ENCODE measurements around the gene GUCA1A.

Gene GUCA1A

GRCh38 chr6:42173101-42173500, at the start of gene GUCA1A:
TSS of gene GUCA1A (plus strand) at chr6:42173364. CDS start at chr6:42173614, 250 bp downstream.
- Mint-ChIP-seq H3K4me1 (ENCODE audit: low read depth) (no peaks in the 10 kb centered on the region), H3K9me3 (ENCODE audit: low read depth) (no peaks in the 10 kb centered on the region), H3K27ac (no peak within 1 kb of the TSS), H3K36me3 (no peaks in the 10 kb centered on the region), H3K4me3 (no peak within 1 kb of the TSS), H3K27me3 (no peaks in the 10 kb centered on the region)

GRCh38 chr6:42123379-42124103, 49.6 kb upstream of the GUCA1A start:
- H3K27ac Mint-ChIP-seq, result no peak overlapping the region
- H3K27me3 Mint-ChIP-seq, result no peaks in the 10 kb centered on the region
- no peaks in the 10 kb centered on the region for H3K4me1 Mint-ChIP-seq (ENCODE audit: low read depth)
- H3K4me3 Mint-ChIP-seq, result no peak overlapping the region
- no peaks in the 10 kb centered on the region for H3K9me3 Mint-ChIP-seq (ENCODE audit: low read depth)
- no peaks in the 10 kb centered on the region for H3K36me3 Mint-ChIP-seq

- no peak overlapping the region for H3K27ac Mint-ChIP-seq
Observed at GRCh38 chr6:42124223-42124836, 48.8 kb upstream of the GUCA1A start.

GRCh38 chr6:42125231-42125630, 47.9 kb upstream of the GUCA1A start:
- Mint-ChIP-seq H3K27me3 (no peaks in the 10 kb centered on the region), H3K9me3 (ENCODE audit: low read depth) (no peaks in the 10 kb centered on the region), H3K4me1 (ENCODE audit: low read depth) (no peaks in the 10 kb centered on the region), H3K27ac (no peak overlapping the region), H3K36me3 (no peaks in the 10 kb centered on the region), H3K4me3 (no peak overlapping the region)

More at GRCh38 chr6:42124223-42124836, 48.8 kb upstream of the GUCA1A start:
- no peaks in the 10 kb centered on the region for H3K27me3 Mint-ChIP-seq
- no peak overlapping the region for H3K4me3 Mint-ChIP-seq
- no peaks in the 10 kb centered on the region for H3K4me1 Mint-ChIP-seq (ENCODE audit: low read depth)
- no peaks in the 10 kb centered on the region for H3K9me3 Mint-ChIP-seq (ENCODE audit: low read depth)
- no peaks in the 10 kb centered on the region for H3K36me3 Mint-ChIP-seq

- H3K4me3 Mint-ChIP-seq, result no peak overlapping the region
- H3K4me1 Mint-ChIP-seq (ENCODE audit: low read depth), result no peaks in the 10 kb centered on the region
- no peaks in the 10 kb centered on the region for H3K36me3 Mint-ChIP-seq
- H3K27ac Mint-ChIP-seq, result no peak overlapping the region
- H3K27me3 Mint-ChIP-seq, result no peaks in the 10 kb centered on the region
- H3K9me3 Mint-ChIP-seq (ENCODE audit: low read depth), result no peaks in the 10 kb centered on the region
Observed at GRCh38 chr6:42125663-42126062, 47.5 kb upstream of the GUCA1A start.

GRCh38 chr6:42128460-42129359, 44.5 kb upstream of the GUCA1A start:
- no peaks in the 10 kb centered on the region for H3K4me1 Mint-ChIP-seq (ENCODE audit: low read depth)
- no peaks in the 10 kb centered on the region for H3K9me3 Mint-ChIP-seq (ENCODE audit: low read depth)
- no peak overlapping the region for H3K27ac Mint-ChIP-seq
- no peaks in the 10 kb centered on the region for H3K36me3 Mint-ChIP-seq
- H3K4me3 Mint-ChIP-seq, result no peak overlapping the region
- no peaks in the 10 kb centered on the region for H3K27me3 Mint-ChIP-seq

- Mint-ChIP-seq H3K36me3 (no peaks in the 10 kb centered on the region), H3K27me3 (no peaks in the 10 kb centered on the region), H3K4me1 (ENCODE audit: low read depth) (no peaks in the 10 kb centered on the region), H3K9me3 (ENCODE audit: low read depth) (no peaks in the 10 kb centered on the region), H3K27ac (no peak overlapping the region), H3K4me3 (no peak overlapping the region)
Observed at GRCh38 chr6:42129360-42129676, 43.8 kb upstream of the GUCA1A start.

GRCh38 chr6:42131531-42131930, 41.6 kb upstream of the GUCA1A start:
- Mint-ChIP-seq H3K4me3 (no peak overlapping the region), H3K36me3 (no peaks in the 10 kb centered on the region), H3K27me3 (no peaks in the 10 kb centered on the region), H3K27ac (no peak overlapping the region), H3K4me1 (ENCODE audit: low read depth) (peaks cover 2% of the 10 kb centered on the region), H3K9me3 (ENCODE audit: low read depth) (no peaks in the 10 kb centered on the region)

- Mint-ChIP-seq H3K27me3 (no peaks in the 10 kb centered on the region), H3K9me3 (ENCODE audit: low read depth) (no peaks in the 10 kb centered on the region), H3K4me3 (no peak overlapping the region), H3K27ac (no peak overlapping the region), H3K4me1 (ENCODE audit: low read depth) (peaks cover 9% of the 10 kb centered on the region), H3K36me3 (no peaks in the 10 kb centered on the region)
Observed at GRCh38 chr6:42133926-42134325, 39.2 kb upstream of the GUCA1A start.

GRCh38 chr6:42135161-42135560, 38.0 kb upstream of the GUCA1A start:
- Mint-ChIP-seq H3K9me3 (ENCODE audit: low read depth) (no peaks in the 10 kb centered on the region), H3K4me1 (ENCODE audit: low read depth) (peaks cover 9% of the 10 kb centered on the region), H3K4me3 (no peak overlapping the region), H3K36me3 (no peaks in the 10 kb centered on the region), H3K27me3 (no peaks in the 10 kb centered on the region), H3K27ac (no peak overlapping the region)

- H3K36me3 Mint-ChIP-seq, result no peaks in the 10 kb centered on the region
- no peak overlapping the region for H3K27ac Mint-ChIP-seq
- peaks cover 9% of the 10 kb centered on the region for H3K4me1 Mint-ChIP-seq (ENCODE audit: low read depth)
- H3K4me3 Mint-ChIP-seq, result no peak overlapping the region
- peaks cover 4% of the 10 kb centered on the region for H3K27me3 Mint-ChIP-seq
- H3K9me3 Mint-ChIP-seq (ENCODE audit: low read depth), result no peaks in the 10 kb centered on the region
Observed at GRCh38 chr6:42135722-42136121, 37.4 kb upstream of the GUCA1A start.

GRCh38 chr6:42136508-42137193, 36.5 kb upstream of the GUCA1A start:
- Mint-ChIP-seq H3K9me3 (ENCODE audit: low read depth) (no peaks in the 10 kb centered on the region), H3K27me3 (peaks cover 8% of the 10 kb centered on the region), H3K27ac (no peak overlapping the region), H3K4me3 (no peak overlapping the region), H3K36me3 (no peaks in the 10 kb centered on the region), H3K4me1 (ENCODE audit: low read depth) (peaks cover 9% of the 10 kb centered on the region)

GRCh38 chr6:42137194-42137753, 35.9 kb upstream of the GUCA1A start:
- Mint-ChIP-seq H3K4me1 (ENCODE audit: low read depth) (peaks cover 9% of the 10 kb centered on the region), H3K9me3 (ENCODE audit: low read depth) (no peaks in the 10 kb centered on the region), H3K27ac (no peak overlapping the region), H3K4me3 (no peak overlapping the region), H3K36me3 (no peaks in the 10 kb centered on the region), H3K27me3 (peaks cover 8% of the 10 kb centered on the region)

- Mint-ChIP-seq H3K36me3 (no peaks in the 10 kb centered on the region), H3K9me3 (ENCODE audit: low read depth) (no peaks in the 10 kb centered on the region), H3K27ac (no peak overlapping the region), H3K4me1 (ENCODE audit: low read depth) (peaks cover 14% of the 10 kb centered on the region), H3K27me3 (peaks cover 12% of the 10 kb centered on the region), H3K4me3 (no peak overlapping the region)
Observed at GRCh38 chr6:42138190-42138589, 35.0 kb upstream of the GUCA1A start.

Data from activated naive CD8-positive, alpha-beta T cell (primary cell).